Activated CD4-positive, alpha-beta T cell treated with anti-CD3 and anti-CD28 coated beads, Interleukin-2, Interleukin-4, amounts not matched to agents 100 ng/mL and 50 ng/mL, durations not matched to agents 16 hours and 8 hours (primary cell): ENCODE measurements around the gene CLPTM1L.

Experiments
- DNase-seq: peaks from one replicate; pipeline ENCODE4 v3.0.0-alpha.2; 2020; ENCODE audit warnings: low spot score

CLPTM1L gene

GRCh38 chr5:1325870-1326531 lies 18.9 kb downstream of the CLPTM1L start:
- no peak for DNase-seq

- DNase-seq: no peak
Measured at GRCh38 chr5:1325191-1325741, 19.6 kb downstream of the CLPTM1L start.

GRCh38 chr5:1324719-1325190 lies 20.1 kb downstream of the CLPTM1L start:
- no peak for DNase-seq

DNA sequence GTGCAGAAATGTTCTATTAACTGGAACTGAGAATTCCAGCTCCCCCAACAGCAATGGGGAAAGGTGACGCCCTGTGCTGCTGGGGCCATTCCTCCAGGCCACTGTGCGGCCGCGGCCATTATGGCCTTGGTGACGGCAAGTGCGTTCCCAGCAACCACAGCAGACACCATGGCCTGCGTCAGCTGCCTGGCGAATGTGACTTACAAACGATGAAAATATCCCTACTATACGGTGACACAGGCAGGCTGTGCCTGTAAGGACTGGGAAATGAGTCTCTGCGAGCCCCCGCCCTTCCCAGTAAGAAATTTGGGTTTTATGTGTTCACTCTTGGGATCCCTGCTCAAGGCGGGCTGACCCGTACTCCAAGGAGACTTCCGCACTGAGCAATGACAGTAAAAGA lies 20.6 kb downstream of the CLPTM1L start:
- no peak for DNase-seq

GRCh38 chr5:1323803-1324173 lies 21.1 kb downstream of the CLPTM1L start:
- DNase-seq: no peak

- no peak for DNase-seq
Measured at GRCh38 chr5:1322955-1323802, 21.7 kb downstream of the CLPTM1L start.

DNA sequence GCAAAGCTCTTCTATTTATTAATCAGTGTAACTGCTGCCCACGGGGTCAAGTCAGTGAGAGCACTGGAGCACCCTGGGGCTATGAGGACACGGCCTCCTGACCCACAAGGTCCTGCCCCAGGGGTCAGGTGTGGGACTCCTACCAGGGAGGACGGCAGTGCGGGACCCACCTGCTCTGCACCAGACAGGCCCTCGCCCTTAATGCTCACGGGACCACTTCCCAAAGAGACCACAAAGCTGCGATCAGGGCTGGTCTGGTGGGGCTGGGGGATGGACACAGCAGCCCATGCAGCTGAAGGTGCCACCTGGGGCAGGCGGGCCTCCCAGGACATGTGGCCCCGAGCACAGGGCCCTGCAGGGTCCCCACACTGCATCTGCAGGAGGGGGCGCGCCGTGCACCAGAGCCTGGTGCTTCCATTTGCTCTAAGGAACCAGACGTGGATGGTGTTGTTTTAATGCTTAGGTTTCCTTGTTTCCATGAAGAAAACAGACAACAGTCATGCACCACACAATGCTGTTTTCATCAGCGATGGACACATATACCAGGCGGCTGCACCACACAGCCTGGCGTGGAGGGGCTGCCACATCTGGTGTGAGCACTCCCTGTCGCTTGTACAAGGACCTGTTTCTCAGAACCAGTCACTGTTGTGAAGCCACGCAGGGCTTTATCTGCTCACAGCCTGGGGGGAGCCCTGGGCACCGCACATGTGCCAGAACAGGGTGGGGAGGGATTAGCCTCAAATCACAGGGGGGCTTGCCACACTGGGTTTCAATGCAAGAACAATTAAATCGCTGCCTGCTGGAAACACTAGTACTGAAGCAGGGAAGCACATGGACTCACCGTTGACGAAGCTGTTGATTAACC lies 22.6 kb downstream of the CLPTM1L start:
- no peak for DNase-seq

- DNase-seq: no peak
Measured at GRCh38 chr5:1321576-1321975, 23.3 kb downstream of the CLPTM1L start.

DNA sequence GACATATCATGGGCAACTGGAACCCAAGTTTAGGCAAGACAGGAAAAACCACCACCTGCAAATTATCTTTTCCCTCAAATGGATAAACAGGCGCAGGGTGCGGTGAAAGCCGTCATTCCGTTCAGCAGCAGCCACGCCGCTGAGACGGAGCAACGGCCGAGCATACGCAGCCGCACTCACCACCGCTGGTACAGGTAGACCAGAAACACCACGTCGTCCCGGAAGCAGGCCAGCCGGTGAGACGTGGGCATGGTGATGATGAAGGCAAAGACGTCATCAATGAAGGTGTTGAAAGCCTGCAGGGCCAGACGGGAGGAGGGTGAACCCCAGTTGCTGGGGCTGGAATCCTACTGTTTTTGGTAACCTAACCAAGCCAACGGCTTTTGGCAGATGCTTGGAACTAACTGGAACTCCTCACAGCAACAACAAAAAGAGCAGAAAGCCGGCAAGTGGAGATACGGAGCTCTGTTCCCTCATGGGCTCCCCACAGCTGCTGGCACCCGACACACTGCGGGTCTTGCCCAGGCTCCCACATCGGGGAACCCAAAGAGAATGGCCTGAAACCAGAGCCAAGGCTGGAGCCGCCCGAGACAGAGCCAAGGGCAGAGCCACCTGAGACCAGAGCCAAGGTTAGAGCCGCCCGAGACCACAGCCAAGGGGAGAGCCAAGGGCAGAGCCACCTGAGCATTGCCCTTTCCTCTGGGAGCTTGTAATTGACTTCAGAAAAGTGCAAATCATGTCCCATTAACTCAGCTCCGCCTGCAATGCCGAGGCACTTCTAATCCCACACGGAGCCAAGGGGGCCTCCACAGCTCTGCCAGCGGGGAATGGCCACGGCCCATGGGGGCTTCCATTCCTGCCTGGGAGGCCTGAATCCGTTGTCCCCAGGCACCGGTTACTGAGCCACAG lies 24.2 kb downstream of the CLPTM1L start:
- no peak for DNase-seq

- no peak for DNase-seq
Measured at GRCh38 chr5:1319436-1320256, 25.3 kb downstream of the CLPTM1L start.

DNA sequence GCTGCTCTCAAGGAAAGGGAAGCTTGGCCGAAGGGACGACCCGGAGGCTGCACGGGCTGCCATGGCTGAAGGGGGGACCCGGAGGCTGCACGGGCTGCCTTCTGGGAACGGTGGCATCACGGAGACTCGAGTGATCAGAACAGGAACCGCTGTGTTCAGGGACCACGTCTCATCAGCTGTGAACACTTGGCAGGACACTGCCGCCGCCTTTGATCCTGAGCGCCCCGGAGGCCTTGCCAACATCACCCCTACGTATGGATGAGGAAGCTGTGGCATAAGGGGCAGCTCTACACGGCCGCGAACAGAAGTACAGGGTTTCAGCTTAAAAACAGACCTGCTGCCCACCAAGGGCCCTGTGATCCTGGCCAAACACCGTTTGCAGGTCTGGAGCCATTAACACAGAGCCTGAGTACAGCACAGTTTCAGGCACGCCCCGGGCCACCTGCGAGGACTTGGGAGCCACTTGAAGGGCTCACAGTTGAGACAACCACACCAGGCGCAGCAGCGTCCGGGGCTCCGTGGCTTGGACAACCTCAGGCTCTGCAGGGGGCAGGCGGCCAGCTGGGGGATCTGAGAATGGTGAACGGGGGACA lies 26.1 kb downstream of the CLPTM1L start:
- DNase-seq: no peak

DNA sequence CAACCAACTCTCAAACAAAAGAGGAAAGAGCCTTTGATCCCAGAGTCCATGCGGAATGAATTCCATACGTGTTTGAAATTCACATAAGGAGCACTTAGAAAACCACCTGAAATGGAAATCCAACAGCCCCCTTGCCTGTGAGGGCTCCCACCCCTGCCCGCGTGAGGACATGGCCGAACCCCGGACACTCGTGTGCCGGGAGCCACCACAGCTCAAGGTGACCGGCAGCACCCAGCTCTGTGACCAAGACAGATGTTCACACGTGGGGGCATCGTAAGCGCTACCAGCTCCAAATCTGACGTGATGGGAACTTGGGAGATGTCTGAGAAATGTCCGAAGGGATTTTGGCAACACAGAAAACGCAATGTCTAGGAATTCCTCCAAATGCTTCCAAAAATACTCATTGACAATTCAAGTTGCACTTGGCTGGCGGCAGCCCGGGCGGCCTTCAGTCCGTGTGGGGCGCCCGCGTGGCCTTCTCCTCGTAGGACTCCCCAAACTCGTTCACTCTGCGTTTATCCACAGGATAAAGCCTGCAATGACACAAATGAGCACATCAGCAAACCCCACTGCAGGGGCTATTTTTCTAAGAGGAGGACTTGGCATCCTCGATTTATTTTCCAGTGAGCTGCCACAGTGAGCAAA lies 26.9 kb downstream of the CLPTM1L start:
- no peak for DNase-seq

GRCh38 chr5:1316588-1317340 lies 28.1 kb downstream of the CLPTM1L start:
- DNase-seq: peak; percentile 46

DNA sequence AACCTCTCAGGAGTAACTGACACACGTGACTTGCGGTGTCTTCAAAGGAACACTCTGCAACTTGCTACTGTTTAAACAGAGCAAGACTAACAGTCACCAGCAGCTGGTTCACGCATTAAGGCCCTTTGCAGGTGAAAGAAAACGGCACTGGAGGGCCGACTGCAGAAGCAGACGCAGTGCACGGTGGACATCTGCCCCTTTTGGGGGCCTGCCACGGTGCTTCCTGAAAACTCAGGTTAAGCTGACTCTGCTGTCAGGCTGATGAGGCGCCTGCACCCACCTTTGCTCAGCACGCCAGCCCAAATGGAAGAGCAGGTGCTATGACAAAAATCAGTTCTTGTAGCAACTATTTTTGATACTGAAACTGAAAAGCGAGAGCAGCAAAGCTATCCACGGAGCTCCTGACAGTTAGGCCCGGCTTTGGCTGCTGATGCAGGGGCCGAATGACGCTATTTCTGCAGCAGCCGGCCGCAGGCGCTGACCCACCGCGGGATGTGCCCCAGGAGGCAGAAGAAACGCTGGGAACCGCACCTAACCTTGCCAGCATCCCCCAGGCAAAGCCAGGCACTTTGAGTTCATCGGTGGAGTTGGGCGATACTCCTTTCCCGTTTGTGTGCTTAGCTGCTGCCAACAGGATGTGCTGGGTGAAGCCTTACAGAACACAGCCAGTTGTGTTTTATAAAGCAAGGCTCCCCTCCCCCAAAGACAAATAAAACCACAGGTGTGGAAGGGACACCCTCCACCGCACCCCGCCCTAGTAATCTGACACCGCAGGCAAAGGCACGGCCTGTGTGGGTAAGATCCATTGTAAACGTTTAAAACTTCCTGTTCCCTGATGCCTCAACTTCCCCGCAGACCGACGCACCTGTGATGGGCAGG lies 29.0 kb downstream of the CLPTM1L start:
- DNase-seq: peak; percentile 86

DNA sequence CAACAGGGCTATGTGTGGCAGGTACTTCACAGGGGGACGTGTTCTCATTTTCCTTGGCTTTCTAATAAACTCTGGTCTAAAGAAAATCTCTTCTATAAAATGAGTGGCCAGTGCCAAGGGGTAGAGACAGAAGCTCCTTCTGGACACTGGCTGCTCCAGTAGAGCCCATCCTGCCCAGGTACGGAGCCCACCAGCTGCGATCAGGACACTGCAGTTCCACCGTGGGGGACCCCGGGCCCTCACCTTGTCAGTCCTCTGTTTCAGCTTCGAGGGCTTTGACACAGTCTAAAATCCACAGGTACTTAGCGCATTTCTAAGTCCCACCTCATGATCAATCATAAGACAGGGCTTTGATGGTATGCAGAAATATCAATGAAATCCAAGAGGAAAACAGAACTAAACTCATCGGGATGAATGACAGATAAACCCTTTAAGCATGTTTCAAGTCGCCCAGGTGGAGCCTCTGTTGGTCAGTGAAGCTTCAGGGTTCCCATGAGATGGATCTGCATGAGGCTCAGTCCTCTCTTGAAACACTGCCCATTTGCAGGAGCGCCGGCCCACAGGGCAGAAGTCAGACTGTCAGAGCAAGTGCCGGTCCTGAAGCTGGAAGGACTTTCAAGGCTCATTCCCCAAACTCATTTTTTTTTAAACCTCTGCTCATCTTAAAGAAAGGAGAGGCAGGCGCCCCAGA lies 29.7 kb downstream of the CLPTM1L start:
- DNase-seq: no peak

- DNase-seq: no peak
Measured at GRCh38 chr5:1314564-1314982, 30.3 kb downstream of the CLPTM1L start.
